ENCODE results near the gene PPP1CB. TPM values are rescaled to one million over a fixed set of nuclear protein-coding genes. Genes with fewer than 3 reads are reported as not detected.

Gene PPP1CB
- total RNA-seq: 180 and 186 TPM in 2 replicates

DNA sequence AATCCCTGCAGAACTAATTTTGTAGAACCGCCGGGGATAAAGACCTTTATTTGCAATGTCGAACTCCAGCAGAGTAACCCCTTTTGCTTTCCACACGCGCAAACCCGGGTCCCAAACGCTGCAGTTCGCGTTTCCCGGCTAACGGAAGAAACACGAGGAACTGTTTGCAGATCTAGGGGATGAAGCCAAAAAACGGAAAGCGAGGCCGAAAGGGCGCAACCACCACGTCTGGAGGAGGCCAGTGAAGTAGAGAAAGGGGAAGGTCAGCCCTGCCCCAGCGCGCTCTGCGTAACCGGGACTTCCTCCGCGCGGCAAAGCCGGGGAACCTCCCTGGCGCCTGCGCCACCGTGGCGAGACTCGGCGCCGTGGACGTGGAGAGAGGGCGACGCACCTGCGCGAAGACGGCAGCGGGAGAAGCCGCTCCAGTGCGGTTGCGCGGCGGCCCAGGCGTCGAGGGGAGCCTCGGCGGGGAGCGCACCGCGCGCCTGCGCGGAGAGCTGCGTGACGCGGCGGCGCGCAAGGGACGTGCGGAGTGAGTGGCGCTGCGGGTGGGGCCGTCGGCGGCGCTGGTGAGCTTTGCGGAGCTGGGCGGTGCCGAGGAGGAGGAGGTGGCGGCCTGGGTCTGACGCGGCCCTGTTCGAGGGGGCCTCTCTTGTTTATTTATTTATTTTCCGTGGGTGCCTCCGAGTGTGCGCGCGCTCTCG lies at the start of gene PPP1CB:
Gene PPP1CB, plus strand, starts transcription at position 579 of the 704 bp plus-strand sequence. CDS start 295 bp downstream, outside the sequence.
- intact Hi-C loops (cut with micrococcal nuclease): loop anchor here (1.0 to 5.0 kb wide), 7 partner anchors 70 to 861 kb away; partner anchors contain the start of genes BABAM2, CLIP4, RBKS and TRMT61B

- intact Hi-C loops (cut with micrococcal nuclease): no loop called here
Observed at GRCh38 chr2:28702415-28702861, 49.2 kb upstream of the PPP1CB start.

DNA sequence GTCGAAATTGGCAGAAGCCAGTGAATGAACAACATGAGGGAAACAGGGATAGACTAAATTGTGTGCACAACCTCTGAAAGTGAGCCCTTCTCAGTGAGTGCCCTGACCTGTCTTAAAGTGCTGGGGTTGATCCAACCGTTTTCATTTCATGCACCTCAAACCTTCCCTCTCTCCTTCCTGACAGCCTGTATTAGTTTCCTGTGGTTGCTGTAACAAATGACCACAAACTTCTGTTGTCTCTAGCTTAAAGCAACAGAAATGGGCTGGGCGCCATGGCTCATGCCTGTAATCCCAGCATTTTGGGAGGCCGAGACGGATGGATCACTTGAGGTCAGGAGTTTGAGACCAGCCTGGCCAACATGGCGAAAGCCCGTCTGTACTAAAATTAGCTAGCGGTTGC lies 48.8 kb upstream of the PPP1CB start:
- intact Hi-C loops (cut with micrococcal nuclease): no loop called here

- intact Hi-C loops (cut with micrococcal nuclease): no loop called here
Observed at GRCh38 chr2:28704621-28705020, 47.0 kb upstream of the PPP1CB start.

DNA sequence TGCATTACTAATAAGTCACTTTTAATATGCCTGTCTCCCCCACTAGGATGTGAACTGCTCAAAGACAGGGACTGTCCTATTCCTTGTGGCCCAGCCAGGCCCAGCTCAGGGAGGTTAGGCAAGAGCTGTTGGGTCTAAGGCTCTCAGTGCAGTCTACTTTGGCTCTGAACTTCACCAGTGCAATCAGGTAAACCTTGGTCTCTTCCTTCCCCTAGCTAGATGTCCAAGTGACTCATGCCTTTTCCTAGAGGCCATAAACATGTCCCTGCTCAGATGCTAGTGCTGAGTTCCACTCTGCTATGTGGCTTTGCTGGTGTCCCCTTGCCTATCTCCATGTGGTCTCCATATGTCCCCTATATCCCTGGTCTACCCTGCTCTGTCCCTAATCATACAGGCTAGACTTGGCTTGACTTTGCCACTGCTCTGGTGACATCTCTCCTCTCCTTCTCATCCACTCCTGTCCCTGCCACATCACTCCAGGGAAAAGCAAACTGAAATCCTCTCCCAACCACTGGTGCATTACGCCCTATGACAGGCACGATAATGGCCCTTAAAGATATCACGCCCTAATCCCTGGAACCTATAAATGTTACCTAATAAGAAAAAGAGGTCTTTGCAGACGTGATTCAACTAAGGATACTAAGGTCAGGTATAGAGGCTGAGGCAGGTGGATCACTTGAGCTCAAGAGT lies 45.7 kb upstream of the PPP1CB start:
- intact Hi-C loops (cut with micrococcal nuclease): no loop called here

GRCh38 chr2:28707592-28707991 lies 44.0 kb upstream of the PPP1CB start:
- intact Hi-C loops (cut with micrococcal nuclease): no loop called here

- intact Hi-C loops (cut with micrococcal nuclease): no loop called here
Observed at GRCh38 chr2:28709101-28709500, 42.5 kb upstream of the PPP1CB start.

DNA sequence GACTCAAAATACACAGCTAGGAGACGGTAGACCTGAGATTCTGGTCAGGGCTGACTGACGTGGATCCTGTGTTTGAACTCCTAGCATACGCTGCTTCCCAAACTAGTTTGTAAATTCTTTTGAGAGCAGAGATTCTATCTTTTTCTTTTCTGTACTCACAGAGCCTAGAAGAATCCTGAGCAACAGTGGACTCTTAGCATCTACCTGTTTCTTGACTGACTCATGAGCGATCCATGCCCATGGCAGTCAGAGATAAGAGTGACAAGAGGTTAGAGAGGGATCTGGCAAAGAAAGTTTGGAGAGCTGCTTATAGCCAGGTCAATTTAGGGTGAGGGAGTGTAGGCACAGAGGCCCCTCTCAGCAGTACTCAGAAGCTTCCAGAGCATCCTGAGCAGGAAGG lies 41.1 kb upstream of the PPP1CB start:
- intact Hi-C loops (cut with micrococcal nuclease): no loop called here

- intact Hi-C loops (cut with micrococcal nuclease): no loop called here
Observed at GRCh38 chr2:28713577-28714298, 37.9 kb upstream of the PPP1CB start.

- intact Hi-C loops (cut with micrococcal nuclease): no loop called here
Observed at GRCh38 chr2:28716265-28716865, 35.3 kb upstream of the PPP1CB start.

- intact Hi-C loops (cut with micrococcal nuclease): no loop called here
Observed at GRCh38 chr2:28717339-28717758, 34.3 kb upstream of the PPP1CB start.

DNA sequence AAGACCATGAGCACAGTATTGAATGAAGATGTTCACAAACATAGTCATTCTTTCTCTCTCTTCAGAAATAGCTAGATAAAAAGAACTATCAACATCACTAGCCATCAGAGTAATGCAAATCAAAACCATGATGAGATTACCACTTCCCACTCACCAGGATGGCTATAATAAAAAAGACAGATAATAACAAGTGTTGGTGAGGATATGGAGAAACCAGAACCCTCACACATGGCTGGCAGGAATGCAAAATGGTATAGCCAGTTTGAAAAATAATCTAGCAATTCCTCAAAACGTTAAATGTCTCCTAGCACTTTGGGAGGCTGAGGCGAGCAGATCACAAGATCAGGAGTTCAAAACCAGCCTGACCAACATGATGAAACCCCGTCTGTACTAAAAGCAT lies 31.3 kb upstream of the PPP1CB start:
- intact Hi-C loops (cut with micrococcal nuclease): no loop called here

DNA sequence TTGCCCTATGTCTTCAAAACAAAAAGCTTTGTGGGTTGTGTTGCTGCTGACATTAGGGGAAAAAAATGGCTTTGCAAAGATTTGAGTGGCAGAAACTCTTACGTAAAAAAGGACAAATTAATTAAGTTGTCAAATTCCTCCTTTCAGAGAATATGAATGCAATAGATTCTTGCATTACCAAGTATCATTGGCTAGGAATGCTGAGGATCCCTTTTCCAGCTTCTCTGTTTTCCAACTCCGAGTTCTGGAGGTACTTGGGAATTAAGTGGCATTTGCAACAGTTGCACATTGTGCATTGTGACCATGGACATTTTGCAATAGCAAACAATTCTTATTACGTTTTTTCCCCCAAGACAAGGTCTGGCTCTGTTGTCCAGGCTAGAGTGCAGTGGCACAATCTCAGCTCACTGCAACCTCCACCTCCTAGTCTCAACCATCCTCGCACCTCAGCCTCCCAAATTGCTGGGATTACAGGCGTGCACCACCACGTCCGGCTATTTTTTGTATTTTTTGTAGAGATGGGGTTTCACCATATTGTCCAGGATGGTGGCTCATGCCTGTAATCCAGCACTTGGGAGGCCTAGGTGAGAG lies 29.9 kb upstream of the PPP1CB start:
- intact Hi-C loops (cut with micrococcal nuclease): no loop called here

GRCh38 chr2:28725021-28725711 lies 26.5 kb upstream of the PPP1CB start:
- intact Hi-C loops (cut with micrococcal nuclease): no loop called here

- intact Hi-C loops (cut with micrococcal nuclease): no loop called here
Observed at GRCh38 chr2:28726177-28726576, 25.5 kb upstream of the PPP1CB start.

GRCh38 chr2:28729698-28730097 lies 21.9 kb upstream of the PPP1CB start:
- intact Hi-C loops (cut with micrococcal nuclease): no loop called here

DNA sequence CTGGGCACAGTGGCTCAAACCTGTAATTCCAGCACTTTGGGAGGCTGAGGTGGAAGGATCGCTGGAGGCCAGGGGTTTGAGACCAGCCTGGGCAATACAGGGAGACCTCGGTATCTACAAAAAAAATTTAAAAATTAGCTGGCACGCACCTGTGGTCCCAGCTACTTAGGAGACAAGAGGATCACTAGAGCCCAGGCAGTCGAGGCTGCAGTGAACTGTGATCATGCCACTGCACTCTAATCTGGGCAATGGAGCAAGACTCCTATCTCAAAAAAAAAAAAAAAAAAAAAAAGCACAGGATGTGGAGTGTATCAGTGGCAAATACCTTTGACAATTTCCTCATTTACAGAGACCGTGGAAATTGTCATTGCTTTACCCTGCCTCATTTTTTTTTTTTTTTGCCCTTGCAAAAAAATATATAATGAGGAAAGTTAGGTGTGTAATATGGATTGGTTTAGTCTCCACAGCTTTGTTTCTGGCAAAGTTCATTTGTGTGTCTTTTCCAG lies 20.9 kb upstream of the PPP1CB start:
- intact Hi-C loops (cut with micrococcal nuclease): no loop called here

- intact Hi-C loops (cut with micrococcal nuclease): no loop called here
Observed at GRCh38 chr2:28735511-28735910, 16.1 kb upstream of the PPP1CB start.

- intact Hi-C loops (cut with micrococcal nuclease): no loop called here
Observed at GRCh38 chr2:28736034-28736433, 15.6 kb upstream of the PPP1CB start.

- intact Hi-C loops (cut with micrococcal nuclease): no loop called here
Observed at GRCh38 chr2:28737655-28738054, 14.0 kb upstream of the PPP1CB start.
